Retinal pigment epithelial cell (primary cell): ENCODE results near the gene PRM3.

Experiments
- DNase-seq: peaks from one replicate; pipeline ENCODE4 v3.0.0-alpha.2; 2010; ENCODE audit warnings: low read depth
- H3K4me3 ChIP-seq: 2 replicates; pipeline ENCODE4 v1.5.1; 2011; ENCODE audit warnings: mild to moderate bottlenecking, low read length, control low read depth, moderate library complexity
- CTCF ChIP-seq: conservative IDR thresholded peaks from 2 replicates; pipeline ENCODE4 v1.5.1; 2011; ENCODE audit warnings: low read depth, low read length, control low read depth, inconsistent platforms

Gene PRM3

GRCh38 chr16:11278681-11279628 is 5.5 kb upstream of the PRM3 start:
- DNase-seq = no peak
- no peak for TF ChIP-seq CTCF
- H3K4me3 ChIP-seq = no peak overlapping the region

- no peak for TF ChIP-seq CTCF
- no peak for DNase-seq
- H3K4me3 ChIP-seq = no peak overlapping the region
Measured at GRCh38 chr16:11277607-11278337, 4.3 kb upstream of the PRM3 start.

GRCh38 chr16:11276896-11277593 is 3.6 kb upstream of the PRM3 start:
- TF ChIP-seq CTCF = no peak
- DNase-seq = no peak
- no peak overlapping the region for H3K4me3 ChIP-seq

- no peak within 1 kb of the TSS for H3K4me3 ChIP-seq
- no peak for DNase-seq
- TF ChIP-seq CTCF = no peak
Measured at GRCh38 chr16:11276143-11276895, 2.9 kb upstream of the PRM3 start, which contains the start of gene PRM2. TSS of gene PRM2 (minus strand) at chr16:11276480. CDS start at chr16:11276370, 110 bp downstream.

GRCh38 chr16:11274964-11275363 is 1.5 kb upstream of the PRM3 start:
- DNase-seq = no peak
- no peak for TF ChIP-seq CTCF
- H3K4me3 ChIP-seq = no peak overlapping the region

GRCh38 chr16:11273721-11274324 is 394 bp upstream of the PRM3 start:
- no peak overlapping the region for H3K4me3 ChIP-seq
- no peak for DNase-seq
- TF ChIP-seq CTCF = no peak
